Retinal pigment epithelial cell (primary cell): Measurements from ENCODE around the gene ASCL4.

Experiments
- DNase-seq: peaks from one replicate; pipeline ENCODE4 v3.0.0-alpha.2; 2010; ENCODE audit warnings: low read depth
- H3K4me3 ChIP-seq: 2 replicates; pipeline ENCODE4 v1.5.1; 2011; ENCODE audit warnings: mild to moderate bottlenecking, low read length, control low read depth, moderate library complexity
- TF ChIP-seq, protein P1 (sequence below): conservative IDR thresholded peaks from 2 replicates; pipeline ENCODE4 v1.5.1; 2011; ENCODE audit warnings: low read depth, low read length, control low read depth, inconsistent platforms

ASCL4 gene

DNA sequence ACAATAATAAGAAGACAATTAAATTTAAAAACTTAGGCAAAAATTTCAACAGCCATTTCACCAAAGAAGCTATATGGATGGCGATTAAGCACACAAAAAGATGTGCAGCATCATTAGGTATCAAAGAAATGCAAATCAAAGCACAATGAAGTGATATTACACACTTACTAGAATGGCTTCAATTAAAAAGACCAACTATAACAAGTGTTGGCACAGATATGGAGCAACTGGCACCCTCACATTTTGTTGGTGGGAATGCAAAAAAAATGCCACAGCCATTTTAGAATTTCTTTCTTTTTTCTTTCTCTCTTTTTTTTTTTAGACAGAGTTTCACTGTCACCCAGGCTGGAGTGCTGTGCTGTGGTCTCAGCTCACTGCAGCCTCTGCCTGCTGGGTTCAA, 11.6 kb upstream of the ASCL4 start:
- no peak overlapping the region for H3K4me3 ChIP-seq
- TF ChIP-seq, protein P1, sequence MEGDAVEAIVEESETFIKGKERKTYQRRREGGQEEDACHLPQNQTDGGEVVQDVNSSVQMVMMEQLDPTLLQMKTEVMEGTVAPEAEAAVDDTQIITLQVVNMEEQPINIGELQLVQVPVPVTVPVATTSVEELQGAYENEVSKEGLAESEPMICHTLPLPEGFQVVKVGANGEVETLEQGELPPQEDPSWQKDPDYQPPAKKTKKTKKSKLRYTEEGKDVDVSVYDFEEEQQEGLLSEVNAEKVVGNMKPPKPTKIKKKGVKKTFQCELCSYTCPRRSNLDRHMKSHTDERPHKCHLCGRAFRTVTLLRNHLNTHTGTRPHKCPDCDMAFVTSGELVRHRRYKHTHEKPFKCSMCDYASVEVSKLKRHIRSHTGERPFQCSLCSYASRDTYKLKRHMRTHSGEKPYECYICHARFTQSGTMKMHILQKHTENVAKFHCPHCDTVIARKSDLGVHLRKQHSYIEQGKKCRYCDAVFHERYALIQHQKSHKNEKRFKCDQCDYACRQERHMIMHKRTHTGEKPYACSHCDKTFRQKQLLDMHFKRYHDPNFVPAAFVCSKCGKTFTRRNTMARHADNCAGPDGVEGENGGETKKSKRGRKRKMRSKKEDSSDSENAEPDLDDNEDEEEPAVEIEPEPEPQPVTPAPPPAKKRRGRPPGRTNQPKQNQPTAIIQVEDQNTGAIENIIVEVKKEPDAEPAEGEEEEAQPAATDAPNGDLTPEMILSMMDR = no peak
- DNase-seq = no peak

GRCh38 chr12:107764626-107765025, 9.9 kb upstream of the ASCL4 start:
- TF ChIP-seq, protein P1 = no peak
- no peak for DNase-seq
- H3K4me3 ChIP-seq = no peak overlapping the region

- DNase-seq = no peak
- TF ChIP-seq, protein P1 = no peak
These were observed 9.2 kb upstream of the ASCL4 start for GRCh38 chr12:107765316-107765715.

GRCh38 chr12:107767466-107767865, 7.0 kb upstream of the ASCL4 start:
- no peak for DNase-seq
- H3K4me3 ChIP-seq = no peak overlapping the region
- TF ChIP-seq, protein P1 = no peak

More at GRCh38 chr12:107765316-107765715, 9.2 kb upstream of the ASCL4 start:
- H3K4me3 ChIP-seq = no peak overlapping the region

DNA sequence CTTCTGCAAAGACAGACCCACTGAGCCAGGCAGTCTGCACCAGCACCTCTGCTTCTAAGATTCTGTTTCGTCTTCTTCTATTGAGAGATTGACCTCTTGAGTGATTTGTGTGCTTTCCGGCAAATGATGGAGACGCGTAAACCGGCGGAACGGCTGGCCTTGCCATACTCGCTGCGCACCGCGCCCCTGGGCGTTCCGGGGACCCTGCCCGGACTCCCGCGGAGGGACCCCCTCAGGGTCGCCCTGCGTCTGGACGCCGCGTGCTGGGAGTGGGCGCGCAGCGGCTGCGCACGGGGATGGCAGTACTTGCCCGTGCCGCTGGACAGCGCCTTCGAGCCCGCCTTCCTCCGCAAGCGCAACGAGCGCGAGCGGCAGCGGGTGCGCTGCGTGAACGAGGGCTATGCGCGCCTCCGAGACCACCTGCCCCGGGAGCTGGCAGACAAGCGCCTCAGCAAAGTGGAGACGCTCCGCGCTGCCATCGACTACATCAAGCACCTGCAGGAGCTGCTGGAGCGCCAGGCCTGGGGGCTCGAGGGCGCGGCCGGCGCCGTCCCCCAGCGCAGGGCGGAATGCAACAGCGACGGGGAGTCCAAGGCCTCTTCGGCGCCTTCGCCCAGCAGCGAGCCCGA, 703 bp downstream of the ASCL4 start:
- TF ChIP-seq, protein P1 = no peak
- DNase-seq = no peak
- no peak overlapping the region for H3K4me3 ChIP-seq

DNA sequence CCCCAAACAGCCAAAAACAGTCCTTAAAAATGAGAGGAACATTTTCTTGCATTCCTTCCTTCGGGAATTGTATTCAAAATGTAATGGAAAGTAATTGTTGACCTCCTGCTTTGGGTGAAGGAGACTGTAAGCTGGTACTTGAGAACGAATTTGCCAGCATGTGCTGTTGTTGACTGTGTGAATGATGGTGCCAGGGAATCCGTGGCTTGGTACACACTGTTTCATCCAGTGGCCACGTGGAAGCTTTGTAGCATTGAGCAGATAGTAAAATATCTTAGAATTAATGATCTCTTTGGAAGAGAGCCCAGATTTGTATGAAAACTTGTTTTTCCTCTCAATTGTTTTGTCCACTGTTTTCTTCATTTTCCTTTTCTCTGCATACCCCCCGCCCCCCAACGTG, 1.7 kb downstream of the ASCL4 start:
- no peak for DNase-seq
- TF ChIP-seq, protein P1 = no peak
- H3K4me3 ChIP-seq = no peak overlapping the region

DNA sequence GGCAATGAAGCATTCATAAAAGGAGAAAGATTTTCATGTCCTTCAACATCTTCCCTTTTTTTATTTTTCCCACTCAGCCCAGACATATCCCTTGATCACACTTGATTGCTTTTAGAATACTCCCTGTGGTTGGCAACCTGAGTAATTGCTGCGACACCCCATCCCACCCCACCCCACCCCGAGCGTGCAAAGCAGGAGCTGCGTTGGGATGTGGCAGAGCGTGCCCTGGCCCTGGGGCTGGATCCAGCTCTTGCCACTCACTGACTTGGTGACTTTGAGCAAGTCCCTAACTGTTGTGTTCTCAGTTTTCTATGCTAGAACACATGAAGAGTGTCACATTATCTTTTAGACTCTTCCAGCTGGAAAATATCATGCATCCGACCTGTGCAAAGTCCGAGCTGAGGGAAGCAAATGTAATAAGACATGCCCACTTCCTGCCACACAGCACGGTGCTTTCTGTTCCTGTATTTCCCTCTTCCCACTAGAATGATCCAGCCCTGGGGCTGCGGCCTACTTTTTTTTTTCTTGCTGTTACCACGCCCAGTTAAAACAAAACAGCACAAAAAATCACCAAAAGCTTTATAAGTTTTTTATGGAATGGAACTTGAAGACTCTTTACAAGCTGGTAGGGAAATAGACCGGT, 4.0 kb downstream of the ASCL4 start:
- TF ChIP-seq, protein P1 = no peak
- no peak overlapping the region for H3K4me3 ChIP-seq

More for the DNA sequence above, 4.0 kb downstream of the ASCL4 start:
- no peak for DNase-seq
